ENCODE data around the gene WDHD1. TPM values are rescaled to one million over a fixed set of nuclear protein-coding genes. Genes with fewer than 3 reads are reported as not detected.

WDHD1 gene
- total and polyA plus RNA-seq, 2 of the 8 experiments (the other 6 are each of a cell fraction or from before 2014, with no cell fraction given), result 17.8 to 87.9 TPM

DNA sequence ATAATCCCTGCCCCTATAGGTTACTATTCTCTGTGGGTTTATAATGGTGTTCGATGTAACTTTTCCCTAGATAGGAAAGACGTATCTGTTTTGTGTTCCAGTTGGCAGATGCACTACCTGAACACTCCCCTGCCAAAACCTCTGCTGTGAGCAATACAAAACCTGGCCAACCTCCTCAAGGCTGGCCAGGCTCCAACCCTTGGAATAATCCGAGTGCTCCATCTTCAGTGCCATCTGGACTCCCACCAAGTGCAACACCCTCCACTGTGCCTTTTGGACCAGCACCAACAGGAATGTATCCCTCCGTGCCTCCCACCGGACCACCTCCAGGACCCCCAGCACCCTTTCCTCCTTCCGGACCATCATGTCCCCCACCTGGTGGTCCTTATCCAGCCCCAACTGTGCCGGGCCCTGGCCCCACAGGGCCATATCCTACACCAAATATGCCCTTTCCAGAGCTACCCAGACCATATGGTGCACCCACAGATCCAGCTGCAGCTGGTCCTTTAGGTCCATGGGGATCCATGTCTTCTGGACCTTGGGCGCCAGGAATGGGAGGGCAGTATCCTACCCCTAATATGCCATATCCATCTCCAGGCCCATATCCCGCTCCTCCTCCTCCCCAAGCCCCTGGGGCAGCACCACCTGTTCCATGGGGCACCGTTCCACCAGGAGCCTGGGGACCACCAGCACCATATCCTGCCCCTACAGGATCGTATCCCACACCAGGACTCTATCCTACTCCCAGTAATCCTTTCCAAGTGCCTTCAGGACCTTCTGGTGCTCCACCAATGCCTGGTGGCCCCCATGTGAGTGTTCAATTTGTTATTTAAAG is 35.8 kb upstream of the WDHD1 start (continued):
- TF ChIP-seq MAFK (IDR thresholded peaks at IDR 0.05; ENCODE audit: low read depth, low read length) (no peak), CEBPB (IDR thresholded peaks at IDR 0.05; ENCODE audit: low read depth, low read length) (no peak), SIX5 (IDR thresholded peaks at IDR 0.05; ENCODE audit: low read depth, low read length) (no peak), GTF2F1 (IDR thresholded peaks at IDR 0.05; ENCODE audit: borderline replicate concordance, low read depth, low read length) (no peak)
- TF ChIP-seq, protein P1, sequence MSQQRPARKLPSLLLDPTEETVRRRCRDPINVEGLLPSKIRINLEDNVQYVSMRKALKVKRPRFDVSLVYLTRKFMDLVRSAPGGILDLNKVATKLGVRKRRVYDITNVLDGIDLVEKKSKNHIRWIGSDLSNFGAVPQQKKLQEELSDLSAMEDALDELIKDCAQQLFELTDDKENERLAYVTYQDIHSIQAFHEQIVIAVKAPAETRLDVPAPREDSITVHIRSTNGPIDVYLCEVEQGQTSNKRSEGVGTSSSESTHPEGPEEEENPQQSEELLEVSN (IDR thresholded peaks at IDR 0.05), result no peak

Data from H1 (cell line).